VCaP (cell line): ENCODE measurements around the gene TRIM7.

Source experiments
- H3K27ac ChIP-seq: fragments of 450-650 bp; 2 replicates; pipeline ENCODE4 v1.5.1; 2017
- CTCF ChIP-seq: fragments of 450-650 bp; conservative IDR thresholded peaks from 2 replicates; pipeline ENCODE4 v1.5.1; 2017; ENCODE audit warnings: mild to moderate bottlenecking, moderate library complexity

TRIM7 gene

GRCh38 chr5:181229996-181230395 lies 25.0 kb upstream of the TRIM7 start:
- no peak overlapping the region for H3K27ac ChIP-seq
- TF ChIP-seq CTCF = no peak

- H3K27ac ChIP-seq = peak overlapping the region; percentile 97
- no peak for TF ChIP-seq CTCF
Observed at GRCh38 chr5:181224390-181225229, 19.6 kb upstream of the TRIM7 start.

GRCh38 chr5:181223729-181224389 lies 18.9 kb upstream of the TRIM7 start:
- TF ChIP-seq CTCF = no peak
- H3K27ac ChIP-seq = peak overlapping the region; percentile 97

- H3K27ac ChIP-seq = peak within 1 kb of the TSS; percentile 97
Observed at GRCh38 chr5:181223058-181223728, 18.2 kb upstream of the TRIM7 start, which contains the start of gene TRIM41. TRIM41 (plus strand) TSS chr5:181223281; CDS start chr5:181224000, 719 bp downstream.

GRCh38 chr5:181222630-181223057 lies 17.6 kb upstream of the TRIM7 start:
- peak overlapping the region; percentile 97 for H3K27ac ChIP-seq
- no peak for TF ChIP-seq CTCF

More at GRCh38 chr5:181223058-181223728, 18.2 kb upstream of the TRIM7 start, which contains the start of gene TRIM41:
- peak; percentile 30; the same call in 1 of the 2 replicates for TF ChIP-seq CTCF

GRCh38 chr5:181221792-181222629 lies 17.0 kb upstream of the TRIM7 start:
- H3K27ac ChIP-seq = peak overlapping the region; percentile 97
- TF ChIP-seq CTCF = no peak
